Measurements from ENCODE around the gene GBX1.

GRCh38 chr7:151124899-151125399 is 42.5 kb downstream of the GBX1 start:
- TF ChIP-seq, protein P1, sequence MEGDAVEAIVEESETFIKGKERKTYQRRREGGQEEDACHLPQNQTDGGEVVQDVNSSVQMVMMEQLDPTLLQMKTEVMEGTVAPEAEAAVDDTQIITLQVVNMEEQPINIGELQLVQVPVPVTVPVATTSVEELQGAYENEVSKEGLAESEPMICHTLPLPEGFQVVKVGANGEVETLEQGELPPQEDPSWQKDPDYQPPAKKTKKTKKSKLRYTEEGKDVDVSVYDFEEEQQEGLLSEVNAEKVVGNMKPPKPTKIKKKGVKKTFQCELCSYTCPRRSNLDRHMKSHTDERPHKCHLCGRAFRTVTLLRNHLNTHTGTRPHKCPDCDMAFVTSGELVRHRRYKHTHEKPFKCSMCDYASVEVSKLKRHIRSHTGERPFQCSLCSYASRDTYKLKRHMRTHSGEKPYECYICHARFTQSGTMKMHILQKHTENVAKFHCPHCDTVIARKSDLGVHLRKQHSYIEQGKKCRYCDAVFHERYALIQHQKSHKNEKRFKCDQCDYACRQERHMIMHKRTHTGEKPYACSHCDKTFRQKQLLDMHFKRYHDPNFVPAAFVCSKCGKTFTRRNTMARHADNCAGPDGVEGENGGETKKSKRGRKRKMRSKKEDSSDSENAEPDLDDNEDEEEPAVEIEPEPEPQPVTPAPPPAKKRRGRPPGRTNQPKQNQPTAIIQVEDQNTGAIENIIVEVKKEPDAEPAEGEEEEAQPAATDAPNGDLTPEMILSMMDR (conservative IDR thresholded peaks at IDR 0.05; ENCODE audit: low read length), result no peak
- no peak for TF ChIP-seq EZH2phosphoT487 (IDR thresholded peaks at IDR 0.05; ENCODE audit: borderline replicate concordance, low read depth, low read length)

Data from OCI-LY7 (cell line).